OCI-LY3 (cell line): ENCODE data around the gene SLC44A1.

Source experiments
- CTCF ChIP-seq: fragments of 200-600, 300-600 bp; sonication (generic); IDR thresholded peaks from 2 replicates; pipeline ENCODE4 v1.5.1; 2014; ENCODE audit warnings: antibody characterized with exemption, low read length, low read depth
- EZH2phosphoT487 ChIP-seq: fragments of 200-600 bp; shearing (Covaris generic); IDR thresholded peaks from 2 replicates; pipeline ENCODE4 v1.6.1; 2018; ENCODE audit warnings: antibody characterized with exemption, mixed run types, low read depth

- TF ChIP-seq CTCF = no peak
- no peak for TF ChIP-seq EZH2phosphoT487
Measured at GRCh38 chr9:105299190-105299854, 54.9 kb downstream of the SLC44A1 start.
